GM19239 (cell line): Measurements from ENCODE around the gene FAM219A.

Experiments used
- DNase-seq: peaks from one replicate; pipeline ENCODE4 v3.0.0; 2011; ENCODE audit warnings: low spot score; ENCODE audit not compliant: insufficient read length
- FAIRE-seq: peaks from 2 replicates; lab custom pipeline; 2011; peaks lifted over from hg19 to GRCh38; lab: Jason Lieb, UNC

FAM219A gene, protein sequence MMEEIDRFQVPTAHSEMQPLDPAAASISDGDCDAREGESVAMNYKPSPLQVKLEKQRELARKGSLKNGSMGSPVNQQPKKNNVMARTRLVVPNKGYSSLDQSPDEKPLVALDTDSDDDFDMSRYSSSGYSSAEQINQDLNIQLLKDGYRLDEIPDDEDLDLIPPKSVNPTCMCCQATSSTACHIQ

GRCh38 chr9:34458013-34458958 lies at the start of gene FAM219A, which contains the start of gene DNAI1:
FAM219A (minus strand) TSS chr9:34458570; CDS start chr9:34458263, 307 bp downstream.
DNAI1 (plus strand) TSS chr9:34458805; CDS start chr9:34459006, 201 bp downstream.
- peak; percentile 85 for FAIRE-seq

DNA sequence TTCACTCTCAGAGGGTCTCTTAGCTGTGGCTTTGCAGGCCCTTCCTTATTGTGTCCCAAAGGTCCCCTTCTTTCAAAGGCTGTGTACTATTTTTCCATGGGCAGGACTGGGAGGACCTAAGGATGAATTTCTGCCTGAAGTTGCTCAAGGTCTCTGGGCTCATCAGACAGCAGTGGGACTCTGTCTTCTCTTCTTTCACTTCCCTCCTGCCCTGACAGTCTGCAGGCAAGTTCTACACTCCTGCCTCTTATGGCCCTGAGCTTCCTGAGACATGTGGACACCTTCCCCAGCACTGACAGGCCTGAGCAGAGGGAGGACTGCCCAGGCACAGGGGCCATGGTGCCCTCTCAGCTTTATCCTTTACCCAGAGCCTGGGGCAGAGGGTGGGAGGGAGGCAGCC lies 49.6 kb upstream of the FAM219A start:
- FAIRE-seq (no peak), DNase-seq (no peak)

More at GRCh38 chr9:34458013-34458958, at the start of gene FAM219A, which contains the start of gene DNAI1:
- peak; percentile 99 for DNase-seq

DNA sequence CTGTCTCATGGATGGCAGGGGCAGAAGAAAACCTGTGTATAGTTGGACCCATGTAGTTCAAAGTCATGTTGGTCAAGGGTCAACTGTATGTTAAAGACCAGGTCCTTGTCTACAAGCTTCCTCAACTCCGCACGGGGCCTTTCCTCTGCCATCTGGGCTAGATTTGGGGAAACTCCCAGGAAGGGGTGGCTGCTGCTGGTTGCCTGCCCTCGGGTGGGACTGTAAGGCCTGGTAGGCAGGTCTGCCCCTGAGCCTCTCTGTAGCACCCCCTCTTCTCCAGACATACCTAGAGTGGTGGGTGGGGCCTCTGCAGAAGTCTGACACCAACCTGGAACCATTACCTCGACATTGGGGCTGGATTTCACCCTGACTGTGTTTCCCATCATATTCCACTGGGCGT lies 49.2 kb upstream of the FAM219A start:
- DNase-seq = no peak
- no peak for FAIRE-seq

GRCh38 chr9:34506623-34507022 lies 48.3 kb upstream of the FAM219A start:
- DNase-seq (no peak), FAIRE-seq (no peak)

- no peak for DNase-seq
- no peak for FAIRE-seq
Observed at GRCh38 chr9:34505370-34506120, 47.2 kb upstream of the FAM219A start.

DNA sequence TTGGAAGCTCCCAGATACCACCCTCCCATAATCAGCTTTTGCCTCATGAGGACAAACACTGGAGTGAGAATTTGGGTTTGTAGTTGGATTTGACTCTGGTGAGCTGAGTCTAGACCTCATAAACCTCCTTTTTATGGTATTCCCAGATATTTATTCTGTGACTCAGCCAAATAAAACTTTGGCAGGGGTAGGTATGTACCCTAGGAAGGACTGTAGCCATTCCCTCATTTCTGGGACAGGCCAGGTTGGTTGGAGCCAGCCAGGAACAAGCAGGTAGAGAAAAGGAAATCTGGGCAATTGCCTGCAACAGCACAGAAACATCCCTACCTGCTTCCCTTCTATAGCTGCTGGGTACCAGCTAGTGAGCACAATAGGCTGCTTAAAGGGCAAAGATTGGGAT lies 45.0 kb upstream of the FAM219A start:
- FAIRE-seq (no peak), DNase-seq (no peak)

DNA sequence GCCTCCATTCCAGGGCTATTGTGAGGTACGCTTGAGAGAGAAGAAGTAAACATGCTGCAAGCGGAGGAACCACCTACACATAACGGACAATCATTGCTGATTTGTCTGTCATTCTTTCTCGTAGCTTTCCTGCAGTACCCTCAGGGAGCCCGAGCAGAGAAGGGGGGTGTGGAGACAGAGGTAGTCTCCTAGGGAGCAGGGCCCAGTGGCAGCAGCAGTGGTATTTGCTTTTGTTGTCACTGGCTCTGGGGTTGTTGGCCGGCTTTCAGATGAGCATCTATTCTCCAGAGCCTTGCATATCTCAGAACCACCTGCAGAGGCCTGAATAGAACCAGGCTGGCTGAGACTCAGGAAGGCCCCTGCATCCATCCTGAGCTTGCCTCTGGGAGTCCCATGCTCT lies 44.5 kb upstream of the FAM219A start:
- DNase-seq (no peak), FAIRE-seq (no peak)

DNA sequence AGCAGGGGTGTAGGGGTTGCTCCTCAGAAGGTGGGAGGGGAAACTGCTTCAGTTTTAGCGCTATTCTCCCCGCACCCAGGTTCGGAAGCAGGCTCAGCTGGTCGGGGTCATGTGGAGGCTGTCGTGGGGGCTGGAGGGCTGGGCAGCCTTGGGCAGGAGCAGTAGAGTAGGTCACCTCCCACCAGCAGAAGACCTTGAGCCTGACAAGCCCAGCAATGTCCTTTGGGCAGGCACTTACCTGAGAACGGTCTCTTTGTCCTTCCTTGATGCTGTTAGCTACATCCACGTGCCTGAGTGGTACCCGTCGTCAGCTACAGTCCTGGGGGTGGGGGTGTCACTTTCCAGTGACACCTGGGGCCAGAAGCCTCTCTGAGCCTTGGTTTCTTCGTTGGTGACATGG lies 44.1 kb upstream of the FAM219A start:
- DNase-seq = no peak

GRCh38 chr9:34501889-34502425 lies 43.6 kb upstream of the FAM219A start:
- FAIRE-seq (no peak), DNase-seq (no peak)

More for the DNA sequence above, 44.1 kb upstream of the FAM219A start:
- no peak for FAIRE-seq

DNA sequence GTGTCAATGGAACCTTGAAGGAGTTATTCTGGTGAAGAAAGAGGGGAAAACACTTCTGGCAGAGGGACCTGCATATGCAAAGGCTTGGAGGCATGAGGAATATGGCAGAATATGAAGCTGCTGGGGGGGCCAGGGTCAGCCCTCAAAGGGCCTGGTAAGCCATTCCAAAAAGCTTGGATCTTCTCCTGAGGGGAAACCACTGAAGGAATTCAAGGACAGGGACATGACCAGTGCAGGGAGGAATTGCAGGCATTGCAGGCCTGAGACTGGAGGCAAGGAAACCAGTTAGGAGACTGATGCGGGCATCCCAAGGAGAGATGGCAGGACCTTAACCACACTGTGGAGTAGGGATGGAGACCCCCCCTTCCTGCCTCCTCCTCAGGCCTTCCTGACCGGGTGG lies 43.0 kb upstream of the FAM219A start:
- no peak for FAIRE-seq

GRCh38 chr9:34500623-34501267 lies 42.4 kb upstream of the FAM219A start:
- FAIRE-seq = peak; percentile 90
- peak; percentile 53 for DNase-seq

More for the DNA sequence above, 43.0 kb upstream of the FAM219A start:
- DNase-seq = no peak

DNA sequence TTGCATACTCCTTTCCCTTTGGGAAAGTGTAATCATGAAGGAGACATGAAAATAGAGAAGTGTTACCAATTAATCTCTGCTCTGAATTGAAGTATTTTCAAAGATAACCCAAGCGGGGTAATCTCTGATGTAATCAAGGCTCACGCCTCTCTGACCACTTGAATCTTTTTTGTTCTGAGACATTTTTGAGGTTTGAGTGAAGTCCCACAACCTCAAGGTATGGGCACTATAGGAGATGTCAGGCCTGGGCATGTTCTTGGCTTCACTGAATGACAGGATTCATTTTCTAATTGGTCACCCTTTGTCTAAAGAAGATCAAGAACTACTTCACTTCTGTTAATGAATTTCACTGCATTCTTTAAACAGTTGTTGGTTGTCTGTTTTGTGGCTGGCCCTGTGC lies 40.7 kb upstream of the FAM219A start:
- FAIRE-seq = no peak

GRCh38 chr9:34498553-34498952 lies 40.2 kb upstream of the FAM219A start:
- DNase-seq = no peak
- no peak for FAIRE-seq

More for the DNA sequence above, 40.7 kb upstream of the FAM219A start:
- DNase-seq = no peak

DNA sequence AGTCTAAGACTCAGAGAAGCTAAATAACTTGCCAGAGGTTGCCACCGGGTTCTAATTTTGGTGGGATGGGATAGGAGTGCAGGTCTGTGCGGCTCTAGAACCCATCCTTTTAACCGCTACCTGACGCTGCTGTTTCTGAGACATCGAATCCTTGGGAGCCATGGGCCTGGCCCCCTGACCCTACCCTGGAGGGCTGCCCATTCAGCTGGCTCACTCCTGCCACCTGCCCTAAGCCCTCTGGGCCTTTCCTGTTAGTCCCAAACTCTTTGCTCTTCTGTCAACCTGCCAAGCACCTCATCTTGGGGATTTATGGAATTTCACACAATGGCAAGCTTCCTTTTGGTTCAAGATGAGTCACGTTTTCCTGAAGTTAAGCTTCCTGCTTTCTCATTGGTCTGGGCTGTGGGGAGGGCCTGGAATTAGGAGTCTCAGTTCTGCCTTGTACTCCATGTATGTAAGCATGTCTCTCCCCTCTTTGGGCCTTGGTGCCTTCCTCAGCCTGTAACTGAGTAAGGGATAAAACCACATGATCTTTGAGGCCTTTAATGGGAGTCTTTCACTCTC lies 37.9 kb upstream of the FAM219A start:
- no peak for FAIRE-seq

GRCh38 chr9:34493972-34494535 lies 35.7 kb upstream of the FAM219A start:
- DNase-seq = no peak
- no peak for FAIRE-seq

More for the DNA sequence above, 37.9 kb upstream of the FAM219A start:
- DNase-seq = no peak

DNA sequence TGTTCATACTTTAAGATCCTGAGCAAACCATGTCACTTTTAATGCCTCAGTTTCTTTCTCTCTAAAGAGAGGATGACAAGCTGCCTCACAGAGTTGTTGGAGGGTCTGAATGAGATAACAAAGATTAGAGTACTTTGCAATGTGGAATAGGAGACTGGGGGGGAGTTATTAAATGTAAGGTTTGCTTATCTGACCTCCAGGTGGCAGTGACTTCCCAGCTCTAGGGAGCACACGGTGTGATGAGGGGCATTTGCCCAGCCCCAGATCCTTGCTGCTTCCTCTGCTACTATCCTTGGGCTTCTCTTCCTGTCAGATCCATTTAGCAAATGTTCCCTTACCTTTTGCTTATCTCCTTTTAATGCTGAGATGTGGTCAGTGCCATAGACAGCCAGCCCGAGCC lies 33.7 kb upstream of the FAM219A start:
- no peak for FAIRE-seq
- no peak for DNase-seq

DNA sequence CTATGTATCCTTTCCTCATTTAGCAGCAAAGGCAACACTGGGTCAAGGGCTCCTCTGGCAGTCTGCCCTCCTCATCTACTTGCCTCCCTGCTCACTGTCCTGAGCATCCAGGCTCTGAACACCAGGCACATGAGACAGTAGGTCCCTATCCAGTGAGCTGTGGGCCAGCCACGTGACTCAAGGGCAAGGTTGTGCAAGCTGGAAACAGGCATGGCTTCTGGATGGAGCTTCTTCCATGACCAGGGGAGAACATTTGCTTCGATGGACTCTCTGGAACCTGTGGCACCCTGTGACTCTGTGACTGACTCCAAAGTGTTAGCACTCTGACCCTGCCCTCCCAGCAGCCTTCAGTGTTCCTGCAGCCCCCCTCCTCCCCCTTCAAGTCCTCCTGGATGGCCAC lies 33.2 kb upstream of the FAM219A start:
- DNase-seq = no peak
- FAIRE-seq = no peak

GRCh38 chr9:34490760-34491159 lies 32.4 kb upstream of the FAM219A start:
- DNase-seq (no peak), FAIRE-seq (no peak)

DNA sequence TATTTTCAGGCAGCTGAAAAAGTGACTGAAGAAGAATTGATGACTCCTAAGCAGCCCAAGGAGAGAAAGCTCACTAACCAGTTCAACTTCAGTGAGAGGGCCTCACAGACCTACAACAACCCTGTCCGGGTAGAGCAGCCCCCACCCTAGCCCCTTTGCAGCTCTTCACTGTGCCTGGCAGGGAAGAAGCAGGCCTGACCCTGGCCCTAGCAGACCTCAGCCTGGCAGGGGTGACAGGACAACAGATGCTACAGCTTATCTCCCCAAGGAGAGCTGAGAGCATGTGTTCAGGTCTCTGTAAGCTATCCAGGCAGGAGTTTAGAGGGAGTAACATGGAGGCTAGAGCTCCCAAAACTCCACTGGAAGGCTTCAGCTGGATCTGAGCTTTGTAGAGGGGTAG lies 32.0 kb upstream of the FAM219A start:
- DNase-seq (no peak), FAIRE-seq (no peak)
